ACC112 (cell line): ENCODE measurements around the gene TAS2R16.
A peak's percentile ranks its signal among the peaks of the same experiment; 100 is the strongest.
"Not testable (repeated sequence)": the region's sequence is repeated elsewhere in the genome, so short reads cannot be mapped to it uniquely, and the experiment has no call there.

ENCODE experiments used
- H2AFZ ChIP-seq: fragments of 200-600 bp; sonication (generic); one replicate; pipeline ENCODE4 v1.6.0; 2017; ENCODE audit warnings: antibody characterized with exemption, low read length; ENCODE audit not compliant: unreplicated experiment
- H3K27ac ChIP-seq: fragments of 200-600 bp; sonication (generic); 2 replicates; pipeline ENCODE4 v1.5.1; 2014; ENCODE audit warnings: low read depth, mild to moderate bottlenecking, antibody characterized with exemption, low read length, moderate library complexity
- H3K27me3 ChIP-seq: fragments of 200-600 bp; sonication (generic); 2 replicates; pipeline ENCODE4 v1.6.1; 2014; ENCODE audit warnings: mild to moderate bottlenecking, antibody characterized with exemption, low read length, moderate library complexity, mixed read lengths; ENCODE audit not compliant: insufficient read depth
- H3K36me3 ChIP-seq: fragments of 200-600 bp; sonication (generic); 2 replicates; pipeline ENCODE4 v1.6.1; 2016; ENCODE audit warnings: mild to moderate bottlenecking, antibody characterized with exemption, low read length, moderate library complexity, mixed read lengths; ENCODE audit not compliant: insufficient read depth
- H3K4me1 ChIP-seq: fragments of 200-600 bp; sonication (generic); one replicate; pipeline ENCODE4 v1.6.1; 2016; ENCODE audit warnings: low read length, mixed read lengths; ENCODE audit not compliant: insufficient read depth, unreplicated experiment, control insufficient read depth
- H3K4me3 ChIP-seq: fragments of 200-600 bp; sonication (generic); 2 replicates; pipeline ENCODE4 v1.5.1; 2014; ENCODE audit warnings: mild to moderate bottlenecking, low read depth, low read length
- H3K79me2 ChIP-seq: fragments of 200-600 bp; sonication (generic); one replicate; pipeline ENCODE4 v1.6.0; 2016; ENCODE audit warnings: low read length; ENCODE audit not compliant: control insufficient read depth, unreplicated experiment, insufficient read depth

TAS2R16 gene

DNA sequence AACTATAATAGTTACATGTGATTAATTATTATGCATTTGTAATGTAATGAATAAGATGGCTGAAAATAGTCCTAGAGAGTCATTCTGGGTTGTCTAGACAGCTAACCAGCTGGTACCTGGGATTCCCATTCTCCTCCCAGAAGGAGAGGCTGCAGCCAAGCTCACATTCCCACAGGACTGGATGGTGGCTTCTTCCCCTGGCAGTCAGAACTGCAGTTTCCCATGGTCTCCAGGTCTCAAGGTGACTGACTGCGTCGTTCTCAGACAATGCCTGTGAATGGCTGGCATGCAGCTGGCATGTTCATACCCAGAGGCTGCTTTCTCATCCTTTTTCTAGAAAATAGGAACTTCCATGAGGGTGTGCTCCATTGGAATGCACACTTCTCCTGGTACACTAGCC lies 21.3 kb downstream of the TAS2R16 start:
- H3K79me2 ChIP-seq: no peaks in the 10 kb centered on the region
- no peak overlapping the region for H3K27ac ChIP-seq
- no peaks in the 10 kb centered on the region for H3K27me3 ChIP-seq
- H3K4me3 ChIP-seq: no peak overlapping the region
- H3K36me3 ChIP-seq: no peaks in the 10 kb centered on the region
- H2AFZ ChIP-seq: no peak overlapping the region
- H3K4me1 ChIP-seq: no peaks in the 10 kb centered on the region

DNA sequence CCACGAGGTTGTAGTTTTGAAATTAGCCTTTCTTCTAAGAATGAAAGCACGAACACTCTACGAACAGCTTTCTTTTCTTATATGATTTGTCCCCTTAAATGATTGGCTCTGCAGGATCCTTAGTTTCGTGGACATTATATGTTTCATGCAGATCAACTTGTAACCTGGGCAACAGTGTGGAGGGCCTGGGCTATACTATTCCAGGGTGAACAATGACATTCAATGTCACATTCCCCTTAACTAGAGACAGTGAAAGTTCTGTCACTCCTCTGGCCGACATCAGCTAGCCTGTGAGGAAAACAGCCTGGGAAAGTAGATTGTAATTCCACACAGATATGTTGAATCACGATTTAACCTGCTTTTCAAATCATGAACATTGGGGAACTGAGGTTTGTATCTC lies 23.4 kb downstream of the TAS2R16 start:
- no peaks in the 10 kb centered on the region for H3K36me3 ChIP-seq
- no peaks in the 10 kb centered on the region for H3K4me1 ChIP-seq
- no peak overlapping the region for H3K27ac ChIP-seq
- peak overlapping the region; percentile 55 for H2AFZ ChIP-seq
- no peaks in the 10 kb centered on the region for H3K79me2 ChIP-seq
- no peaks in the 10 kb centered on the region for H3K27me3 ChIP-seq
- H3K4me3 ChIP-seq: no peak overlapping the region

DNA sequence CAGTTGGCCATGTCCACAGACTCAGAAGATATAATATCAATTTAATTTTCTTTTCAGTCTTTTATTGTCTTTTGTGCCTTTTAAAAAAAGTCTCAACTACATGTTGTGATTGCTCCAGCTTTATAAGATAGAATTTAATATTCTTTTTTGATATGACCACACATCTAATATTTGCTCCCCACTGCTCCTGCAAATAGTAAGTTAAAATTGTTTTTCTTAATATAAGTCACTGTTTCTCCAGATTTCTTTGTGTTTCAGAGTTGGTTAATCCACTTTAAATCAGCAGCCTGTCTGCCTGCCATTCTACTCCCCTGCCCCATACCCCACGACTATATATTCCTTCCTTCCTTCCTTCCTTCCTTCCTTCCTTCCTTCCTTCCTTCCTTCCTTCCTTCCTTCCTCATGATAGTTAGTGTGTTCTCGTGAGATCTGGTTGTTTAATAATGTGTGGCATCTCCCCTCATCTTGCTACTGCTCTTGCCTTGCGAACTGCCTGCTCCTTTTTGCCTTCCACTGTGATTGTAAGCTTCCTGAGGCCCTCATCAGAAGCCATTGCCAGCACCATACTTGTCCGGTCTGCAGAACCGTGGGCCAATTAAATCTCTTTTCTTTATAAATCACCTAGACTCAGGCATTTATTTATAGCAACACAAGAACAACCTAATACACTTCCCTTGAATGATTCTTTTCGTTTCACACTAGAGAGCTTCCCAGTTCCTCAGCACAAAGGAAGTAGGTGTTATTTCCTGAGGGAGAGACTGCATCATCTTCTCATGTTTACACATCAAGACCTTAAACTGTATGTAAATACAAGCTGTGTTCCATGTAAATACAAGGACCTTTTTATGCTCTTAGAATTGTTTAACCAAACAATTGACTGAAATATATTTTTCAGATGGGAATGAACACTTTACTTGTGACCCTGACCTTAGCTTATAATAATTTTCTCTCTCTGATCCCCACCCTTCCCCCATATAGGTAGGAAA lies 24.5 kb downstream of the TAS2R16 start:
- no peaks in the 10 kb centered on the region for H3K4me1 ChIP-seq
- H3K36me3 ChIP-seq: no peaks in the 10 kb centered on the region
- H2AFZ ChIP-seq: no peak overlapping the region
- no peaks in the 10 kb centered on the region for H3K79me2 ChIP-seq
- no peaks in the 10 kb centered on the region for H3K27me3 ChIP-seq
- no peak overlapping the region for H3K4me3 ChIP-seq
- no peak overlapping the region for H3K27ac ChIP-seq

DNA sequence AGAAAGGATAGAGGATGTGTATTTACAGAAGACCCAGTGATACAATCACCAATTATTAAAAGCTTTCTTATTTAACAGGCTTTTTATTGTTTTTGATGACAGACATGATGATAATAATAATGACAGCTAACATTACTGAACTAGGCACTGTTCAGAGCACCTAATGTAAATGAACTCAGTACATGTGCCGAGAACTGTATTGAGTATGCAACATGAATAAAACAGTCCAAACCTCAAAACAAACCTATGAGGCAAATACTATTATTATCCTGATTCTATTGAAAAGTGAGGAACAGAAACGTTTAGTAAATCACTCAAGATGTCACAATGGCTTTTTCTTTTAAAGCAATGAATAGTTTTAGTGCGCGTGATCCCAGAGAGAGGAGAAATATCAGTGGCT lies 27.1 kb downstream of the TAS2R16 start:
- H3K36me3 ChIP-seq: no peaks in the 10 kb centered on the region
- H3K79me2 ChIP-seq: no peaks in the 10 kb centered on the region
- H3K4me1 ChIP-seq: no peaks in the 10 kb centered on the region
- H3K27me3 ChIP-seq: no peaks in the 10 kb centered on the region
- no peak overlapping the region for H3K27ac ChIP-seq
- H3K4me3 ChIP-seq: no peak overlapping the region
- no peak overlapping the region for H2AFZ ChIP-seq

DNA sequence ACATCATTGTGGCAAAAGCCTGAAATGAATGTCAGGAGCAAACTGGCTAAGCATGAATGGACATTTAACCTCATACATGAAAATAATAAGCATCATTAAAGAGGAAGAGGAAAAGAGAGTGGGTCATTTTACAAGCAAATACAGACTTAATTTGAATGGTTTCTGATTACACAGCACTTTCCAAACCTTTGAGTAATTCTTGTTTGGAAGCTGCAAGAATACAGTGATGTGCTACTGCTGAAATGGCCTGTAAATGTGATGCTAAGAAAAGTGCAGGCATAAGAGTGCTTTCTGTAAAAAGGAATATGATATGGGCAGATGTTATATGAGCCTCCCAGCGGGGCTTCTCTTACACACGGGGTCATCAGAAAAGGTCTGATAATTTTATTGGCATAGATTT lies 30.2 kb downstream of the TAS2R16 start:
- Histone ChIP-seq H3K27ac (no peak overlapping the region), H3K27me3 (no peaks in the 10 kb centered on the region), H3K79me2 (no peaks in the 10 kb centered on the region)

DNA sequence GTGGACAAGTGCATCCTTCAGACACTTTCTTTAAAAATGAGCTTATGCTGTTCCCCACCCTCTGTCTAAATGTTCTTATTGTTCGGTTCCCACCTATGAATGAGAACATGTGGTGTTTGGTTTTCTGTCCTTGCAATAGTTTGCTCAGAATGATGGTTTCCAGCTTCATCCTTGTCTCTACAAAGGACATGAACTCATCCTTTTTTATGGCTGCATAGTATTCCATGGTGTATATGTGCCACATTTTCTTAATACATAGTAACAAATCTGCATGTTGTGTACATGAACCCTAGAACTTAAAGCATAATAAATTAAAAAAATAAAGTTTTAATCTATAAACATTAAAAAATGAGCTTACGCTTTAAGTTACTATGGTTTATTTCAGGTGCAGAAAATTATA lies 41.8 kb downstream of the TAS2R16 start:
- H3K27ac ChIP-seq, H3K4me3 ChIP-seq, H3K4me1 ChIP-seq, H3K36me3 ChIP-seq, H2AFZ ChIP-seq, H3K79me2 ChIP-seq, H3K27me3 ChIP-seq: not testable (repeated sequence)

More for the DNA sequence above, 30.2 kb downstream of the TAS2R16 start:
- Histone ChIP-seq H2AFZ (no peak overlapping the region), H3K4me1 (no peaks in the 10 kb centered on the region), H3K4me3 (no peak overlapping the region), H3K36me3 (no peaks in the 10 kb centered on the region)

DNA sequence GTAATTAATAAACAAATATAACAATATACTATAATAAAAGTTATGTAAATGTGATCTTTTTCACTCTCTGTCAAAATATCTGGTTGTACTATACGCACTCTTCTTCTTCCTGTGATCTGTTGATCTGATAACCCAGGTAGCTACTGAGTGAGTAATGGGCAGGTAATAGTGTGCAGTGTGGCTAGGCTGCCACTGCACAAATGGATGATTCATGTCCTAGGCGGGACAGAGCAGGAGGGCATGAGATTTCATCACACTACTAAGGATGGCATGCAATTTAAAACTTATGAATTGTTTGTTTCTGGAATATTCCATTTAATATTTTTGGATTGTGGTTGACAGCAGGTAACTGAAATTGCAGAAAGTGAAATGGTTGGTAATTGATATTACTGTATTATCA lies 44.5 kb downstream of the TAS2R16 start:
- no peak overlapping the region for H3K4me3 ChIP-seq
- no peaks in the 10 kb centered on the region for H3K79me2 ChIP-seq
- H2AFZ ChIP-seq: no peak overlapping the region
- no peaks in the 10 kb centered on the region for H3K4me1 ChIP-seq
- H3K27me3 ChIP-seq: no peaks in the 10 kb centered on the region
- H3K36me3 ChIP-seq: no peaks in the 10 kb centered on the region
- no peak overlapping the region for H3K27ac ChIP-seq

DNA sequence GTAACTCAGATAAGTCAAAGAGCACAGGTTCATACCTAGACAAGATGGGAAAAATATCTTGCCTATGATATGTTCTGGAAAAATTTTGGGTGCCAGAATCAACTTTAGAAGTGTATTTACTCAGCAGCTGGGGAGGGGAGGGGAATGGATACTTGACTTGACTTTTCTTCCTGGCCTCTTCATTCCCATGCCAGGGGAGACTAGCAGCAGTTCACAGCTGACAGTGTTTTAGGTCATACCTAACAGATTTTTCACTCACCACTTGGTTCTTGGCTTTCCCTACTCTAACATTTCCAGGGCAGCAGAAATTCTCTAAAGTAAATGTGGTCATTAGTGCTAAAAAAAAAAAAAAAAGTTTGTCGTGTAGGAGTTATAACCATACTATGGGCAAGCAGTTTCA lies 46.3 kb downstream of the TAS2R16 start:
- Histone ChIP-seq H3K4me1 (no peaks in the 10 kb centered on the region), H3K27me3 (no peaks in the 10 kb centered on the region), H3K36me3 (no peaks in the 10 kb centered on the region), H3K79me2 (no peaks in the 10 kb centered on the region), H3K27ac (no peak overlapping the region), H2AFZ (no peak overlapping the region), H3K4me3 (no peak overlapping the region)
